HG03135 (cell line): ENCODE measurements around the gene CCDC88C.

Experiments
- ATAC-seq: cut with Tn5 transposase; IDR thresholded peaks from one replicate; pipeline ENCODE4 v1.9.1; 2021; ENCODE audit warnings: mild to moderate bottlenecking, moderate library complexity; ENCODE audit not compliant: unreplicated experiment

CCDC88C gene

GRCh38 chr14:91399868-91400640 is 17.6 kb downstream of the CCDC88C start:
- no peak for ATAC-seq

- no peak for ATAC-seq
Measured at GRCh38 chr14:91398707-91399106, 18.9 kb downstream of the CCDC88C start.

- ATAC-seq: no peak
Measured at GRCh38 chr14:91397965-91398591, 19.5 kb downstream of the CCDC88C start.

- ATAC-seq: peak; percentile 57
Measured at GRCh38 chr14:91396959-91397815, 20.4 kb downstream of the CCDC88C start.

- no peak for ATAC-seq
Measured at GRCh38 chr14:91396013-91396660, 21.5 kb downstream of the CCDC88C start.

- no peak for ATAC-seq
Measured at GRCh38 chr14:91395466-91395865, 22.2 kb downstream of the CCDC88C start.

- ATAC-seq: no peak
Measured at GRCh38 chr14:91394105-91395081, 23.2 kb downstream of the CCDC88C start.

GRCh38 chr14:91392623-91393303 is 24.9 kb downstream of the CCDC88C start:
- ATAC-seq: no peak

GRCh38 chr14:91390165-91390778 is 27.3 kb downstream of the CCDC88C start:
- no peak for ATAC-seq

- ATAC-seq: no peak
Measured at GRCh38 chr14:91389150-91389549, 28.5 kb downstream of the CCDC88C start.

- peak; percentile 70 for ATAC-seq
Measured at GRCh38 chr14:91388551-91388975, 29.1 kb downstream of the CCDC88C start.

- no peak for ATAC-seq
Measured at GRCh38 chr14:91387951-91388381, 29.7 kb downstream of the CCDC88C start.

- no peak for ATAC-seq
Measured at GRCh38 chr14:91387169-91387835, 30.3 kb downstream of the CCDC88C start.

- no peak for ATAC-seq
Measured at GRCh38 chr14:91385697-91386096, 31.9 kb downstream of the CCDC88C start.

GRCh38 chr14:91385224-91385623 is 32.4 kb downstream of the CCDC88C start:
- ATAC-seq: no peak

- no peak for ATAC-seq
Measured at GRCh38 chr14:91383439-91383838, 34.2 kb downstream of the CCDC88C start.

GRCh38 chr14:91381801-91382670 is 35.6 kb downstream of the CCDC88C start:
- no peak for ATAC-seq
